ENCODE results near the gene ZCWPW1. TPM values are rescaled to one million over a fixed set of nuclear protein-coding genes. Genes with fewer than 3 reads are reported as not detected.

ZCWPW1 gene
- total RNA-seq, 4 donors from 2014 or later, result 2.2 to 9.4 (median 4.8) TPM

DNA sequence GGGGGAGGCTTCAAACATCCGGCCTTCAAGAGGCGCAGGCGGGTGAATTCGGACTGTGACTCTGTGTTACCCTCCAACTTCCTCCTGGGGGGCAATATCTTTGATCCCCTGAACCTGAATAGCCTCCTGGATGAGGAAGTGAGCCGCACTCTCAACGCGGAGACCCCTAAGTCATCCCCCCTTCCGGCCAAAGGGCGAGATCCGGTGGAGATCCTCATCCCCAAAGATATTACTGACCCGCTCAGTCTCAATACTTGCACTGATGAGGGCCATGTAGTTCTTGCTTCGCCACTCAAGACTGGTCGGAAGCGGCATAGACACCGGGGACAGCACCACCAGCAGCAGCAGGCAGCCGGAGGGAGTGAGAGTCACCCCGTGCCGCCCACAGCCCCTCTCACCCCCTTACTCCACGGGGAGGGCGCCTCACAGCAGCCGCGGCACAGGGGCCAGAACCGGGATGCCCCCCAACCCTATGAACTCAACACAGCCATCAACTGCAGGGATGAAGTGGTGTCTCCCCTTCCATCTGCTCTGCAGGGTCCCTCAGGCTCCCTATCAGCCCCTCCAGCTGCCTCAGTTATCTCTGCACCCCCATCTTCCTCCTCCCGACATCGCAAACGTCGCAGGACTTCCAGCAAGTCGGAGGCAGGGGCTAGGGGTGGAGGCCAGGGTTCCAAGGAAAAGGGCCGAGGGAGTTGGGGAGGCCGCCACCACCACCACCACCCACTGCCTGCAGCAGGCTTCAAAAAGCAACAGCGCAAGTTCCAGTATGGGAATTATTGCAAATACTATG lies 2.2 kb upstream of the ZCWPW1 start:
- WGBS, result 34% methylated on average over 20 of the region's 31 CpGs
- peak in 1 of 2 donors; percentile 73 for DNase-seq (ENCODE audit: low spot score in 2 of 2)
- Histone ChIP-seq H3K9me3 (no peaks in the 10 kb centered on the region), H3K4me3 (peak overlapping the region; percentile 96), H3K27me3 (no peaks in the 10 kb centered on the region), H3K36me3 (peaks cover 19% of the 10 kb centered on the region), H3K4me1 (peaks cover 55% of the 10 kb centered on the region), H3K27ac (peak overlapping the region; percentile 97)
- TF ChIP-seq, protein P1, sequence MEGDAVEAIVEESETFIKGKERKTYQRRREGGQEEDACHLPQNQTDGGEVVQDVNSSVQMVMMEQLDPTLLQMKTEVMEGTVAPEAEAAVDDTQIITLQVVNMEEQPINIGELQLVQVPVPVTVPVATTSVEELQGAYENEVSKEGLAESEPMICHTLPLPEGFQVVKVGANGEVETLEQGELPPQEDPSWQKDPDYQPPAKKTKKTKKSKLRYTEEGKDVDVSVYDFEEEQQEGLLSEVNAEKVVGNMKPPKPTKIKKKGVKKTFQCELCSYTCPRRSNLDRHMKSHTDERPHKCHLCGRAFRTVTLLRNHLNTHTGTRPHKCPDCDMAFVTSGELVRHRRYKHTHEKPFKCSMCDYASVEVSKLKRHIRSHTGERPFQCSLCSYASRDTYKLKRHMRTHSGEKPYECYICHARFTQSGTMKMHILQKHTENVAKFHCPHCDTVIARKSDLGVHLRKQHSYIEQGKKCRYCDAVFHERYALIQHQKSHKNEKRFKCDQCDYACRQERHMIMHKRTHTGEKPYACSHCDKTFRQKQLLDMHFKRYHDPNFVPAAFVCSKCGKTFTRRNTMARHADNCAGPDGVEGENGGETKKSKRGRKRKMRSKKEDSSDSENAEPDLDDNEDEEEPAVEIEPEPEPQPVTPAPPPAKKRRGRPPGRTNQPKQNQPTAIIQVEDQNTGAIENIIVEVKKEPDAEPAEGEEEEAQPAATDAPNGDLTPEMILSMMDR (IDR thresholded peaks at IDR 0.05), result no peak
- TF ChIP-seq POLR2AphosphoS5 (IDR thresholded peaks at IDR 0.05), result no peak
- TF ChIP-seq POLR2A (IDR thresholded peaks at IDR 0.05), result no peak
- TF ChIP-seq EP300 (IDR thresholded peaks at IDR 0.05), result no peak

DNA sequence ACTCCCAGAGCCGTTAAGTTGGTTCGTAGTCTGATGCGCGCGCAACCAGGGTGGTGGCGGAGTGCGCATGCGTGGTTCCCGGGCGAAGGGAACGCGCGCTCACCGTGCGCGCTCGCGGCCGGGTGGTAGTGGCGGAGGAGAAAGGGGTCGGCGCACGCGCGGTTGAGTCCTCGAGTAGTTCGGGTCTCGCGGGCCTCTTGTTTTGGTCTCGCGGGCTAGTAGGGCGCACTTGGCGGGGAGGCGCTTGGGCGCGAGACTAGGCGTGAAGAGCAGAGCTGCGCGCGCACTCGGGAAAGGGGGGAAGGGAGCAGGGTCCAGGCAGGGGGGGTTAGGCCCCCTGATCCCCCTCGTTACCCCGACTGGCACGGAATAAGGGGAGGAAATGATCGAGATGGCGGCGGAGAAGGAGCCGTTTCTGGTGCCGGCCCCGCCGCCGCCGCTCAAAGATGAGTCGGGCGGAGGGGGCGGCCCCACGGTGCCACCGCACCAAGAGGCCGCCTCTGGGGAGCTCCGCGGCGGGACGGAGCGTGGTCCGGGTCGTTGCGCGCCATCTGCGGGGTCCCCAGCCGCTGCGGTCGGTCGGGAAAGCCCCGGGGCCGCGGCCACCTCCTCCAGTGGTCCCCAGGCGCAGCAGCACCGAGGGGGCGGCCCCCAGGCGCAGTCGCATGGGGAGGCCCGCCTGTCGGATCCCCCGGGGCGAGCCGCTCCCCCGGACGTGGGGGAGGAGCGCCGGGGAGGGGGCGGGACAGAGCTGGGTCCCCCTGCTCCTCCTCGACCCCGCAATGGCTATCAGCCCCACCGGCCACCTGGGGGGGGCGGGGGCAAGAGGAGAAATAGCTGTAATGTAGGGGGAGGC lies 1.4 kb upstream of the ZCWPW1 start, which contains the start of gene MEPCE:
TSS of gene MEPCE (plus strand) at position 195 of the 856 bp plus-strand sequence. CDS start at position 383, 188 bp downstream.
- H3K4me3 ChIP-seq, result peak within 1 kb of the TSS; percentile 96
- peak within 1 kb of the TSS; percentile 97 for H3K27ac ChIP-seq
- peaks cover 46% of the 10 kb centered on the region for H3K4me1 ChIP-seq
- 0% methylated on average over 48 of the region's 95 CpGs for whole genome bisulfite sequencing
- H3K27me3 ChIP-seq, result no peaks in the 10 kb centered on the region
- H3K36me3 ChIP-seq, result peaks cover 19% of the 10 kb centered on the region
- TF ChIP-seq, protein P1 (IDR thresholded peaks at IDR 0.05), result no peak
- TF ChIP-seq EP300 (IDR thresholded peaks at IDR 0.05) (no peak), POLR2A (IDR thresholded peaks at IDR 0.05) (no peak), POLR2AphosphoS5 (IDR thresholded peaks at IDR 0.05) (no peak)
- DNase-seq (ENCODE audit: low spot score in 2 of 2), result peak; percentile 98
- H3K9me3 ChIP-seq, result no peaks in the 10 kb centered on the region

DNA sequence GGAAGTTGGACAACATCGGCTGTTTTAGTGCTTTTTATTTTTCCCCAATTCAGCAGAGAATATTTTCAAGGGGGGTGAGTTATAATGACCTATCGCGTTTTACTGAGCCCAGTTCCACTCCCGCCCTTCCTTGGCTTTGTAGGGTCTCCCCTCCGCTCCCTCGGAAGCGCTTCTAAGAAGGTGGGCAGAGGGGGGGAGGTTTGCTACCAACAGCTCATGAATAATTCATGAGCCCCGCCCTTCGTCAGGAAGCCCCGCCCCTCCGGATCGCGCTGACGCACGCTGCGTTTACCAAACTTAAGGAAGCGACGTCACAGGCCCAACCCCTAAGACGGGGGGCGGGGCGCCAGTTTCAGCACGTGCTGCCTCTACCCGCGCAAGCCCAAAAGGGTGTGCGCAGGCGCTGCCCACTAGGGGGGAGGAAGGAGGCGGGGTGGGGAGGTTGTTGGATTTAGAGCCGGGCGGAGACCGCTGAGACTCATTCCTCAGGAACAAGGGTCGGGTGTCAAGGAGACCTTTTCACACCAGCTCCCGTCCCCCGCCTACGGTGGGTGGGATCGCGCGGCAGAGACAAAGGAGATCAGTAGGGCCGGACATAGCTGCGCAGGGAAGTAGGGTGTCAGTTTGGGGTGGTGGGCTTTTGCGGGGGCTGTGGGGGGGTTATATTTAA lies 599 bp upstream of the ZCWPW1 start:
- H3K27me3 ChIP-seq, result no peaks in the 10 kb centered on the region
- under 1% methylated on average over 37 of the region's 40 CpGs for WGBS
- peaks cover 41% of the 10 kb centered on the region for H3K4me1 ChIP-seq
- no peaks in the 10 kb centered on the region for H3K9me3 ChIP-seq
- H3K27ac ChIP-seq, result peak overlapping the region; percentile 97
- peaks cover 14% of the 10 kb centered on the region for H3K36me3 ChIP-seq
- TF ChIP-seq, protein P1 (IDR thresholded peaks at IDR 0.05), result peak in 1 of 2 donors; percentile 14
- TF ChIP-seq POLR2A (IDR thresholded peaks at IDR 0.05), result peak; percentile 37 to 86
- TF ChIP-seq POLR2AphosphoS5 (IDR thresholded peaks at IDR 0.05), result peak; percentile 82 to 92 (median 89)
- TF ChIP-seq EP300 (IDR thresholded peaks at IDR 0.05), result peak; percentile 44
- DNase-seq (ENCODE audit: low spot score in 2 of 2), result peak; percentile 100
- peak overlapping the region; percentile 96 for H3K4me3 ChIP-seq

DNA sequence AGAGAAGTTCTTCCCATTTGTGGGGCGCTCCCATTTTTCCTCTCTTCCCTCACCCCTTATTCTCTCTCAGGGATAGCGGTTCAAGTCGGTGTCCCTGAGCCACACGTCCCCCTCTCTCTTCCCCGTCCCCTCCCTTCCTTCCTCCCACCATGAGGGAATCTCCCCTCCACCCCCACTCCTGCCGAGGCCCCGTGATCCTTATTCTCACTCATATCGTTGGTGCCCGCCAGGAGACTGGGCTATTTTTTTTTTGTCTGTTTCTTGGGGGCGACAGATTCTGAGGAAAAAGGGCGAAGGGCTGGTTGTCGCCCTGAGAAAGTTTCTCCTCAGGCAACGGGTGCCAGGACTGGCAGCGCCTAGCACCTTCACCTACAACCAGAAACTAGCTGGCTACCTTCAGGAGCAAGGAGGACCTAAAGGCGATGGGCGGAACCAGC lies 723 bp downstream of the ZCWPW1 start:
- Histone ChIP-seq H3K4me1 (peaks cover 32% of the 10 kb centered on the region), H3K27ac (peak overlapping the region; percentile 97), H3K9me3 (no peaks in the 10 kb centered on the region), H3K4me3 (peak overlapping the region; percentile 96), H3K36me3 (peaks cover under 1% of the 10 kb centered on the region), H3K27me3 (no peaks in the 10 kb centered on the region)
- DNase-seq (ENCODE audit: low spot score in 2 of 2), result peak in 1 of 2 donors; percentile 71
- TF ChIP-seq POLR2A (IDR thresholded peaks at IDR 0.05), result no peak
- TF ChIP-seq, protein P1 (IDR thresholded peaks at IDR 0.05), result no peak
- no peak for TF ChIP-seq POLR2AphosphoS5 (IDR thresholded peaks at IDR 0.05)
- TF ChIP-seq EP300 (IDR thresholded peaks at IDR 0.05), result no peak
- 54% methylated on average over 14 of the region's 16 CpGs for WGBS
